ENCODE data around the gene APOBEC2. TPM values are rescaled to one million over a fixed set of nuclear protein-coding genes. Genes with fewer than 3 reads are reported as not detected.
A peak's percentile ranks its signal among the peaks of the same experiment; 100 is the strongest.

APOBEC2 gene
- total and polyA plus RNA-seq, 2 of the 4 experiments (the other 2 are of a cell fraction) = not detected

DNA sequence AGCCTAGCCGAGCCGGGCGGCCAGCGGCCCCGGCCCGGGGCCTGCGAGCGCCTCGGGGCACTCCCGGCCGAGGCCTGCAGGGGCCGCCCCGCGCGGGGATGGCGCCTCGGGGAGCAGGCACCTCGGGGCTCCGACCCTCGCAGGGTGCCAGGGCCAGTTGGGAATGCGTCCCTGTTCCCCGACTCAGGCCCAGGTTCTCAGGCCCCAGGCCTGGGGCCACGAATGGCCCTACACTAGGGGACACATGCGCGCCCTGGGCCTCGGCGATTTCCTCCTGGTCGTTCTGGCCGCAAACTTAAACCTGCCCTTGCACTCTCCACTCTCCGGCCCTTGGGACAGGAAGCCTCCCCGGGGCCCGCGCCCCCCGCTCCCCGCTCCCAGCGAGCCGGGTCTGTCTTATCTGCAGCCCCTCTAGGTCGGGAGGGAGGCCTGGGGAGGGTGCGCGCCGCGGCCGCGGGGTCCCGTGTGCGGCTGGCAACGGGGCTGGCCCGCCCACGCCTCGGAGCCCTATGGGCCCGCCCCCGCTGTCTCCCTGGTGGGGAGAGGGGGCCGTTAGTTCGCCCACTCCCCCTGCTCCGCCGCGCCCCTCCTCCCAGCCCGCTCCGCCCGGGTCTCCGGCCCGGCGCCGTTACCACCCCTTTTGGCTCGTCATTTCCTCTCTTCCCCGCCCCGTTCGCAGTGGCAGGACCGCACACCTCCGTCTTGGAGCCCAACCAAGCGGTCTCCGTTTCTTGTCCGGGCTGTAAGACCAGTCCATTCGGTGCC is 20.4 kb downstream of the APOBEC2 start:
- no peaks in the 10 kb centered on the region for H3K27me3 ChIP-seq (ENCODE audit: control insufficient read depth, insufficient read depth, low read length)
- intact Hi-C loops (cut with micrococcal nuclease) = loop anchor here (5.0 kb wide), 2 partner anchors 244 to 609 kb away; no protein-coding TSS in a partner anchor

More for the DNA sequence above, 20.4 kb downstream of the APOBEC2 start:
- Histone ChIP-seq H2BK120ac (ENCODE audit: low read depth, low read length) (peak overlapping the region; percentile 22; the same call in 1 of the 2 replicates), H3K79me1 (ENCODE audit: low read depth in 1 of 2, low read length in 2 of 2) (peaks cover 12 to 24% of the 10 kb centered on the region in 2 experiments), H3K9ac (ENCODE audit: low read depth, low read length) (peak overlapping the region; percentile 92), H3K27ac (ENCODE audit: insufficient read depth, low read length) (peak overlapping the region; percentile 93), H3K18ac (ENCODE audit: low read depth, low read length) (peak overlapping the region; percentile 3; the same call in 1 of the 2 replicates), H3K56ac (ENCODE audit: extremely low read depth, insufficient read depth, low read length) (peak overlapping the region; percentile 92), H3K4ac (ENCODE audit: low read depth, low read length) (peak overlapping the region; percentile 82), H2BK20ac (ENCODE audit: low read depth, low read length) (no peak overlapping the region), H2AK9ac (replicated peaks; ENCODE audit: low read depth, low read length, poor library complexity) (peak overlapping the region; percentile 98), H2AK5ac (ENCODE audit: low read depth, low read length) (0 out of 2 replicates have a peak overlapping the region, but pooled peaks have one; percentile 18), H4K8ac (ENCODE audit: low read depth in 2 of 2, low read length in 2 of 2) (peak overlapping the region; percentile 40 to 82), H2AFZ (replicated peaks; ENCODE audit: low read length, poor library complexity) (peak overlapping the region; percentile 73), H3K9me1 (ENCODE audit: insufficient read depth, low read length) (peaks cover 6% of the 10 kb centered on the region), H3K4me2 (ENCODE audit: low read depth, low read length) (peak overlapping the region; percentile 100), H2BK15ac (ENCODE audit: low read depth, low read length) (0 out of 3 replicates have a peak overlapping the region, but pooled peaks have one; percentile 3), H4K91ac (ENCODE audit: insufficient read depth, low read depth, low read length) (peak overlapping the region; percentile 81), H3K14ac (replicated peaks; ENCODE audit: low read depth, low read length) (peak overlapping the region; percentile 84), H3K36me3 (ENCODE audit: control insufficient read depth, insufficient read depth, low read length) (no peaks in the 10 kb centered on the region), H3K4me3 (ENCODE audit: insufficient read depth, low read depth, low read length) (peak overlapping the region; percentile 72), H3K9me3 (ENCODE audit: control insufficient read depth, insufficient read depth, low read length) (no peaks in the 10 kb centered on the region), H3K23ac (ENCODE audit: low read depth, low read length) (peak overlapping the region; percentile 77), H2BK5ac (ENCODE audit: low read depth, low read length, poor library complexity, severe bottlenecking) (peak overlapping the region; percentile 74), H4K5ac (ENCODE audit: low read depth, low read length) (peak overlapping the region; percentile 32), H3K4me1 (ENCODE audit: control insufficient read depth, insufficient read depth, low read length) (peaks cover 3% of the 10 kb centered on the region), H4K20me1 (ENCODE audit: insufficient read depth, low read length) (peaks cover 10% of the 10 kb centered on the region)
- BruUV-seq (replicated peaks) = no TSS peak
- CTCF ChIA-PET = no interaction called here
- POLR2A ChIA-PET (ENCODE audit: unreplicated experiment) = no interaction called here
- TF ChIP-seq CEBPB (IDR thresholded peaks at IDR 0.05; ENCODE audit: low read depth, low read length) (no peak), POLR2A (IDR thresholded peaks at IDR 0.05; ENCODE audit: low read depth, low read length) (peak; percentile 88), MAFK (IDR thresholded peaks at IDR 0.05; ENCODE audit: low read depth, low read length) (no peak), BHLHE40 (IDR thresholded peaks at IDR 0.05; ENCODE audit: low read depth, low read length) (peak; percentile 19; the same call in 1 of the 2 replicates), RAD21 (IDR thresholded peaks at IDR 0.05; ENCODE audit: low read length) (peak; percentile 35; the same call in 1 of the 2 replicates), CHD1 (IDR thresholded peaks at IDR 0.05; ENCODE audit: low read depth, low read length) (peak; percentile 81; the same call in 1 of the 2 replicates)
- TF ChIP-seq, protein P1, sequence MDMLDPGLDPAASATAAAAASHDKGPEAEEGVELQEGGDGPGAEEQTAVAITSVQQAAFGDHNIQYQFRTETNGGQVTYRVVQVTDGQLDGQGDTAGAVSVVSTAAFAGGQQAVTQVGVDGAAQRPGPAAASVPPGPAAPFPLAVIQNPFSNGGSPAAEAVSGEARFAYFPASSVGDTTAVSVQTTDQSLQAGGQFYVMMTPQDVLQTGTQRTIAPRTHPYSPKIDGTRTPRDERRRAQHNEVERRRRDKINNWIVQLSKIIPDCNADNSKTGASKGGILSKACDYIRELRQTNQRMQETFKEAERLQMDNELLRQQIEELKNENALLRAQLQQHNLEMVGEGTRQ (IDR thresholded peaks at IDR 0.05; ENCODE audit: low read depth, low read length) = no peak
- TF ChIP-seq, protein P2, sequence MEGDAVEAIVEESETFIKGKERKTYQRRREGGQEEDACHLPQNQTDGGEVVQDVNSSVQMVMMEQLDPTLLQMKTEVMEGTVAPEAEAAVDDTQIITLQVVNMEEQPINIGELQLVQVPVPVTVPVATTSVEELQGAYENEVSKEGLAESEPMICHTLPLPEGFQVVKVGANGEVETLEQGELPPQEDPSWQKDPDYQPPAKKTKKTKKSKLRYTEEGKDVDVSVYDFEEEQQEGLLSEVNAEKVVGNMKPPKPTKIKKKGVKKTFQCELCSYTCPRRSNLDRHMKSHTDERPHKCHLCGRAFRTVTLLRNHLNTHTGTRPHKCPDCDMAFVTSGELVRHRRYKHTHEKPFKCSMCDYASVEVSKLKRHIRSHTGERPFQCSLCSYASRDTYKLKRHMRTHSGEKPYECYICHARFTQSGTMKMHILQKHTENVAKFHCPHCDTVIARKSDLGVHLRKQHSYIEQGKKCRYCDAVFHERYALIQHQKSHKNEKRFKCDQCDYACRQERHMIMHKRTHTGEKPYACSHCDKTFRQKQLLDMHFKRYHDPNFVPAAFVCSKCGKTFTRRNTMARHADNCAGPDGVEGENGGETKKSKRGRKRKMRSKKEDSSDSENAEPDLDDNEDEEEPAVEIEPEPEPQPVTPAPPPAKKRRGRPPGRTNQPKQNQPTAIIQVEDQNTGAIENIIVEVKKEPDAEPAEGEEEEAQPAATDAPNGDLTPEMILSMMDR (conservative IDR thresholded peaks at IDR 0.05; ENCODE audit: low read depth, low read length) = peak; percentile 60
- in situ Hi-C loops (cut with MboI; ENCODE audit: low sequenced_read_pairs) (no loop called here), dilution Hi-C loops (cut with HindIII; ENCODE audit: low sequenced_read_pairs, unreplicated experiment) (no loop called here)
- DNase-seq = peak; percentile 69
- peak; percentile 4 for ATAC-seq (ENCODE audit: low read depth)
- 1% methylated on average over 34 of the region's 74 CpGs; no CpG with 5 or more reads in 1 of the 2 experiments for WGBS, 2 experiments (ENCODE audit: extremely low coverage in 2 of 2, insufficient read length in 1 of 2)
